Fibroblast of skin of left biceps (primary cell): ENCODE data around the gene DCTN2.
"Not testable (repeated sequence)": the region's sequence is repeated elsewhere in the genome, so short reads cannot be mapped to it uniquely, and the experiment has no call there.

ENCODE experiments used
- DNase-seq, 2 experiments: peaks; one replicate each; pipeline ENCODE4 v3.0.0-alpha.2; 2013; ENCODE audit warnings: low read depth in 2 of 2

Gene DCTN2

DNA sequence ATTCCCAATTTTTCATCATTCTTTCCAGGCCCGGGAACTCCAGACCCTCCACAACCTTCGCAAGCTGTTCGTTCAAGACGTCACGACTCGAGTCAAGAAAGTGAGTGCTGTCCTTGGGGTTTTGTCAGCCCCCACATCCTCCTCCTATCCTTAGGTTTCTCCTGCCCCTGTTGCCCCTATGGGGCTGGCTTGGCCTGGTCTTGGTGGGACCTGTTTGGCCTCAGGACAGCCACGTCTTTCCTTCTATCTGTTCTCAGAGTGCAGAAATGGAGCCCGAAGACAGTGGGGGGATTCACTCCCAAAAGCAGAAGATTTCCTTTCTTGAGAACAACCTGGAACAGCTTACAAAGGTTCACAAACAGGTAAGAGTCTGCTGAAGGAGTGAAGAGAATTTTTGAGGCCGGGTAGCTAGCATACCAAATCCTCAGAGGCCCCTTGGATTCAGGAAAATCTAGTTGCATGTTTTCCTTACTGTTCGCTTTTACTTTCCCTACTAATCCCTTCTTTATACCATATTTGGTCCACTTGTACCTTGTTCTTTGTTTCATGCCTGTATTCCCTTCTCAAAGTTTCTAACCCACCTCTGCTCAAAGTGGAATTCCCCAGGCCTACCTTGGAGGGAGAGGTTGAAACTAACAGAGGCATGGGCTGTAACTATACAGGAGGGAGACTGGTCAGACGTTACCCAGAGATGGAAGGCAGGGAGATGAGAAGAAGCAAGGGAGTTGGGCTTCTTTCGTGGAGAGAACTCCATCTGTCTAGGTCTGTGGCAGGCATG is 31.2 kb upstream of the DCTN2 start:
- no peak for DNase-seq

DNA sequence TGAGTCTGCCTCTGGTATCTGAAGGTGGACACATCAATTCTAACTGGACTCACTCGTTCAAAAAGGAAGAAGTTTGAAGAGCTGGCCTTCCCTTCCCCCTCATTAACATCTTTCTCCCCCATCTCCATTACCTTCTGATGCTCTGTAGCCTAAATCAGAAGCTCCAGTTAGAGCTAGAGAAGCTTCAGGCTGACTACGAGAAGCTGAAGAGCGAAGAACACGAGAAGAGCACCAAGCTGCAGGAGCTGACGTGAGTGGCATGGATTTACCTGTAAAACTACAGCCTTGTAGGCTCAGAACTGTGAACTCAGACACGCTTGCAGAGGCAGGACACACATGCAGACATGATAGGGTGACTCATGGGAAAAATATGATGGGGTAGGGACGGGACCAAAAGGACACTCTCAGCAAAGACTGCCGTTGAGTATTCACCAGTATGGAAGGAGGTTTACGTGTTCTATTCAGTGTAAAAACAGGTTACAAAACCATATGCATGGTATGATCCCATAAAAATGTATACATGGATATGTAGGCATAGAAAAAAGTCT is 29.7 kb upstream of the DCTN2 start:
- no peak for DNase-seq

DNA sequence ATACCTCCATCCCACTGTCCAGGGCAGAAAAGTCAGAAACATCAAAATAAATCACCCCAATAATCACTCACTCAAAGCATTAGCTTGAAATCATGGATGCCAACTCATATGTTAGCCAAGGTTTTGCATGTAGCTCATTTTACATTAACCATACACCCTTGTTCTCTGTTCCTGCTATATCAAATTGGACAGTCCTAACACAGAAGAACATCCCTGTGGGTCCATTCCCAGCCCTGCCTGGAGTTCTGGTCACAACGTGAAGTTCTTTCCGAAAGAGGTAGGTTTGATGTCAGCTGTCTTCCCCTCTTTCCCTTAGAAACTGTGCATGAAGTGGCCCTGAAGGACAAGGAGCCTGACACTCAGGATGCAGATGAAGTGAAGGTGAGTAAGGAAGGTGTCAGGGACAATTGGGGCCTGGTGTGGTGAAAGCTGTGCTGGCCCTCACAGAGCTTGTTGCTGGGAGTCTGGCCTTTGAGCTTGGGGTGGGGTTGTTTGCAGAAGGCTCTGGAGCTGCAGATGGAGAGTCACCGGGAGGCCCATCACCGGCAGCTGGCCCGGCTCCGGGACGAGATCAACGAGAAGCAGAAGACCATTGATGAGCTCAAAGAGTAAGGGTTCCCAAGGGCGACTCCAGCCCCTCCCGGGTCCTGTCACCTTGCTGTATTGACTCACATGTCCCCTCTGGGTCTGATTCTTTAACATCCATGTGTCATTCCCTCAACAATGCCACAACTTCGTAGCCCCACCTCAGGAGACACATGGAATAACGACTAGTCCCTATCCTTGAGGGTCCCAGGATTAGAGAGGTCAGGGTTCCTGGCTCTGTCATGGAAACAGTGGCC is 29.0 kb upstream of the DCTN2 start:
- no peak for DNase-seq

DNA sequence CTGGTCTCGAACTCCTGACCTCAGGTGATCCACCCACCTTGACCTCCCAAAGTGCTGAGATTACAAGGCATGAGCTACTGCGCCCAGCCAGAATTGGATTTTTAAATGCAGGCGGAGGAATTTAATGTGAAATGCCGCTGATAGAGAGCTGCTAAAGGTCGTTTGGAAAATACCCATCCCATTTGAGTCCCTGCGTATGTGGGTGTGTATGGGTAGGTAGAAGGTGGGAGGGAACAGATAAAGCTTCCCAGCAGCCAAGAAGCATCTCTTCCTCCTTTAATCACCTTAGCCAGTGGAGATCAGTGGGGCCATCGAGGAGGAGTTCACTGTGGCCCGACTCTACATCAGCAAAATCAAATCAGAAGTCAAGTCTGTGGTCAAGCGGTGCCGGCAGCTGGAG is 27.8 kb upstream of the DCTN2 start:
- no peak for DNase-seq

DNA sequence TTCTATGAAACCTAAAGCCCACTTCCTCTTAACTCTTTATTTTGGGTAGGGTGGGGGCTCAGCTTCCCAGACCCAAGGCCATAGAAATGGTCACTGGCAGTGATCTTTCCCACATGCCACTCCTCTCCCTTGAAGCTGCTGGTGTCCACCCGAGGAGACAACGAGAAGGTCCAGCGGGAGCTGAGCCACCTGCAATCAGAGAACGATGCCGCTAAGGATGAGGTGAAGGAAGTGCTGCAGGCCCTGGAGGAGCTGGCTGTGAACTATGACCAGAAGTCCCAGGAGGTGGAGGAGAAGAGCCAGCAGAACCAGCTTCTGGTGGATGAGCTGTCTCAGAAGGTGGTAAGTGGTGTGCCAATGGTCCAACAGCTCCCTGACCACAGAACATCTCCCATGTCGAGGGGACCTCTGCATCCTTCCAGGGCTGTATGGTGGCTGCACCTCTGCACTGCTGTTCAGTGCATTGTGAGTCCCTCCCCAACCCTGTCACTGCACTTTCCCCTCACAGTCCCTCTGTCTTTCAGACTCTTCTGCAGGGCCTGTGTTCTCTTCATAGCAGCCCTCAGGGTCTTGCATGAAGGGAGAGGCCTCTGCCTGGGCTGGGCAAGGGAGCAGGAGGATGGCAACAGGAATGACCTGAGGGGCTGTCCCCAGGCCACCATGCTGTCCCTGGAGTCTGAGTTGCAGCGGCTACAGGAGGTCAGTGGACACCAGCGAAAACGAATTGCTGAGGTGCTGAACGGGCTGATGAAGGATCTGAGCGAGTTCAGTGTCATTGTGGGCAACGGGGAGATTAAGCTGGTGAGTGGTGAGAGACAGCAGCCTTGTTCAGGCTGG is 25.2 kb upstream of the DCTN2 start:
- no peak for DNase-seq

DNA sequence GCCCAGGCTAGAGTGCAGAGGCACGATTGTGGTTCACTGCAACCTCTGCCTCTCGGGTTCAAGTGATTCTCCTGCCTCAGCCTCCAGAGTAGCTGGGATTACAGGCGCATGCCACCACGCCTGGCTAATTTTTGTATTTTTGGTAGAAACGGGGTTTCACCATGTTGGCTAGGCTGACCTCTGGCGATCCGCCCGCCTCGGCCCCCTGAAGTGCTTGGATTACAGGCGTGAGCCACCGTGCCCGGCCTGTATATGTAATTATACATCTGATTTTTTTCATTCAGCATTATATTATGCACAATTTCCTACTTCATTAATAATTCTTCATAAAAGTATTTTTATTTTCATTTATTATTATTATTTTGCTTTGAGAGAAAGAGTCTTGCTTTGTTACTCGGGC is 23.4 kb upstream of the DCTN2 start:
- not testable (repeated sequence) for DNase-seq

DNA sequence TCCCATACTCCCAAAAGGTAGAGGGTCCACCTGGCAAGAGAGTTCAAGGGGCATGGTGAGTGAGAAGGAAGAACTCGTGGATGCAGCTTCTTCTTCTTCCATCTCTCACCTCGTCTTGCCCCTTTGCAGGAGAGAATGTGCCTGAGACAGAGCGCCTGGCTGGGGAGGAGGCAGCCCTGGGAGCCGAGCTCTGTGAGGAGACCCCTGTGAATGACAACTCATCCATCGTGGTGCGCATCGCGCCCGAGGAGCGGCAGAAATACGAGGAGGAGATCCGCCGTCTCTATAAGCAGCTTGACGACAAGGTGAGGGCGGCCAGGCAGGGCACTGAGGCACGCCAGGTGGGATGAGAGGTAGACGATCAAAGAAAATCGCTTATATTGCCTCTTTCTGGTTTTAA is 22.9 kb upstream of the DCTN2 start:
- no peak for DNase-seq

DNA sequence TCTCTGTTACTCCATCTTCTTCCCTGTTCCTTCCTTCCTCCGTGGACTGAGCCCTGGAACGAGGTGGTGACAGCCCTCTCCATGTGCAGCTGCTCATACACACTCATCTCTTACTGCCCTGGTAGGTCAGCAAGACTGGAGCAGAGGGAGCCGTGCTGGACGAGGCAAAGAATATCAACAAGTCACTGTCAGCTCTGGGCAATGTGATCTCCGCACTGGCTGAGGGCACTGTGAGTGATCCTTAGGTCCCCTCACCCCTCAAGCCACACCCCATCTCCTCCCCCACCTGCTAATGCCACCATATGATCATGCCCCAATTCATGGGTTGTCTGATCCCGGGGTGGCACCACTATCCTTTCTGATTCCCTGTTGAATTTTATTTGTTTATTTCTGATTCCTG is 21.8 kb upstream of the DCTN2 start:
- no peak for DNase-seq

DNA sequence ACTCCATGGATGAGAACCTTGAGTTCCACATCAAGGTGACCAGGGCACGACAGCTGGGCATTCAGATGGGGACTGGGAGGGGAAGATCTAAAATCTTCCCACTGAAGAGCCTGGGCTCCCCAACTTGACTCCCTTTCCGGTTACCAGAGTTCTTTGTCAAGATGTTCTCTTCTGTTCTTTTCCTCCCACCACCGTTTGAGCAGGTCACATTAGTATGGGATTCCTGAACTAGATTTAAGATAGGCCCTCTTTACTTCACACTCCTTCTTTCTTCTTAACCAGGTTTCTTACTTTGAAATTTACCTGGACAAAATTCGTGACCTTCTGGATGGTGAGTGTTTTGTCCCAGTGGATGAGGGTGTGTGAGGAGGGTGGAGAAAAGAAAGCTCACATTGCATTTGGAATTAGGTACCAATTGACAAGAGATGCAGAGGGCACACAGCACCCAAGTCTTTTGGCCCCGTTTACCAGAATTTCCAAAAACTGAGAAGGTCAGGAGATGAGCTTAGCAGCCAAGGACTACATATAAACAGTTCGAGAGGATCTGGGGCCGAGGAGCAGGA is 17.3 kb upstream of the DCTN2 start:
- no peak for DNase-seq

DNA sequence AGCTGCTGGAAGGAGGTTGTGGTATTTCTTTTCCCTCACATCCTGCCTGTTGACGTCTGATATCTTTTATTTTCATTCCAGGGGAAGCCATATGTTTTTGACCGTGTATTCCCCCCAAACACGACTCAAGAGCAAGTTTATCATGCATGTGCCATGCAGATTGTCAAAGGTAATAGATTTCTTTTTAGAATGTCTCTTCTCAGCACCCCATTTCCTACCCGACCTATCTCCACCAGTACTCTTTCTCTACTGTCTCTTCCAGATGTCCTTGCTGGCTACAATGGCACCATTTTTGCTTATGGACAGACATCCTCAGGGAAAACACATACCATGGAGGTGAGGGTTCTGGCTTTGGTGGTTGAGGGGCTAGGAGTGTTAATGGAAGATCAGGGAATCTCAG is 16.4 kb upstream of the DCTN2 start:
- DNase-seq = no peak

DNA sequence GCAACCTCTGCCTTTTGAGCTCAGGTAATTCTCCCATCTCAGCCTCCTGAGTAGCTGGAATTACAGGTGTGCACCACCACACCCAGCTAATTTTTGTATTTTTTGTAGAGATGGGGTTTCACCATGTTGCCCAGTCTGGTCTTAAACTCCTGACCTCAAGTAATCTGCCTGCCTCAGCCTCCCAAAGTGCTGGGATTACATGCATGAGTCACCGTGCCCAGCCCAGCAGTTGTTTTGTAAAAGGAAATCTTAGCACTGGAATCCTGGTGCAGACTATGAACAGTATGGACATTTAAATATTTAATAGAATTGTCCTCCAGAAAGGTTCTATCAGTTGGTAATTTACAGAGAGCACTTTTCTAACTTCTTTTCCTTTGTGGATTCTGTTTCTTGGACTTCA is 14.1 kb upstream of the DCTN2 start:
- DNase-seq = not testable (repeated sequence)

DNA sequence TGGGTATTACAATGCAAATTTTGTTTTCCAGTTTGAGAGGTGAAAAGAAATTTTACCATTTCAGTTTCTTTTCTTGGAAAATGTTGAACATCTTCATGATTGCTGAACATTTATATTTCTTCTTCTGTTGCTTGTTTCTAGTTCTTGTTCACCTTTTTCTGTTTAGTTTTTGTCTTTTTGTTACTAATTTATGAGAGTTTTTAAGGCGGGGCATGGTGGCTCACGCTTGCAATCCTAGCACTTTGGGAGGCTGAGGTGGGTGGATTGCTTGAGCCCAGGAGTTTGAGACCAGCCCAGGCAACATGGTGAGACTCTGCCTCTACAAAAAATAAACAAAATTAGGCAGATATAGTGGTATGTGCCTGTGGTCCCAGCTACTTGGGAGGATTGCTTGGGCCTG is 13.5 kb upstream of the DCTN2 start:
- no peak for DNase-seq

DNA sequence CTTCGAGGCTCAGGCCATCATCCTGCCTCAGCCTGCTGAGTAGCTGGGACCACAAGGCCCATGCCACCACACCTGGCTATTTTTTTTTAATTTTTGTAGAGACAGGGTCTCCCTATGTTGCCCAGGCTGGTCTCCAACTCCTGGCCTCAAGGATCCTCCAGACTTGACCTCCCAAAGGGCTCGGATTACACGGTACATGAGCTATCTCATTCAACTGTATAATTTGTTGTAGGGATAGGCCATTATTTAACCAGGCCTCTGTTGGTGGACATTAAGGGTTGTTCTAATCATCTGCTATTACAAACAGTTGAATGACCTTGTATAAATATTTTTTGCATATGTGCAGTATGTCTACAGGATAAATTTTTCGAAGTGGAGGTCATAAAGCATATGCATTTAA is 11.9 kb upstream of the DCTN2 start:
- DNase-seq = no peak

DNA sequence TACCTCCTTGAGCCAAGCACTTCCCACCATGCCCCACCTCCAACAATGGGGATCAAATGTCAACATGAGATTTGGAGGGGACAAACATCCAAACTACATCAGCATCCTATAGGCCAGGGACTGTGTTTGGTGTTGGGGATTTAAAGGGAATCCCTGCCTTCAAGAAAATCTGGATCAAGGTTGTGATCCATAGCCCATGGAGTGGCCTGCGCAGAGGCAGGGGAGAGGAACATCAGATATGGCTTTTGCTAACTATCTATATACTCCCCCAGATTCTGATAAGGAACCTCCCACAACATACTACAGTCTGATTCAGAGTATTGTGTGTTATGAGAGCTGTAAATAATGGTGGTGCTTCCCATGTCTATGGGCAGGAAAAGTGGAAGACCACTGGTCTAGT is 7.9 kb upstream of the DCTN2 start:
- no peak for DNase-seq

DNA sequence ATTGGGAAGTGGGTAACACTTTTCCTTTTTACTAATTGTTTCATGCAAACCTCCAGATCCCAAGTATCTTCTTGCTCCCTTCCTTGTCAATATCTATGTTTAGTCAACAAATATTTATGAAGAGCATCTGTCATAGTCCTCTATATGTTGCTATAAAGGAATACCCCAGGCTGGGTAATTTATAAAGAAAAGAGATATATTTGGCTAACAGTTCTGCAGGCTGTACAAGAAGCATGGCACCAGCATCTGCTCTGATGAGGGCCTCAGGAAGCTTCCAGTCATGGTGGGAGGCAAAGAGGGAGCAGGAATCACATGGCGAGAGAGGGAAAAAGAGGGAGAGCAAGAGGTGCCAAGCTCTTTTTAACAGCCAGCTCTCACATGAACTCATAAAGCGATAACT is 7.5 kb upstream of the DCTN2 start:
- no peak for DNase-seq

DNA sequence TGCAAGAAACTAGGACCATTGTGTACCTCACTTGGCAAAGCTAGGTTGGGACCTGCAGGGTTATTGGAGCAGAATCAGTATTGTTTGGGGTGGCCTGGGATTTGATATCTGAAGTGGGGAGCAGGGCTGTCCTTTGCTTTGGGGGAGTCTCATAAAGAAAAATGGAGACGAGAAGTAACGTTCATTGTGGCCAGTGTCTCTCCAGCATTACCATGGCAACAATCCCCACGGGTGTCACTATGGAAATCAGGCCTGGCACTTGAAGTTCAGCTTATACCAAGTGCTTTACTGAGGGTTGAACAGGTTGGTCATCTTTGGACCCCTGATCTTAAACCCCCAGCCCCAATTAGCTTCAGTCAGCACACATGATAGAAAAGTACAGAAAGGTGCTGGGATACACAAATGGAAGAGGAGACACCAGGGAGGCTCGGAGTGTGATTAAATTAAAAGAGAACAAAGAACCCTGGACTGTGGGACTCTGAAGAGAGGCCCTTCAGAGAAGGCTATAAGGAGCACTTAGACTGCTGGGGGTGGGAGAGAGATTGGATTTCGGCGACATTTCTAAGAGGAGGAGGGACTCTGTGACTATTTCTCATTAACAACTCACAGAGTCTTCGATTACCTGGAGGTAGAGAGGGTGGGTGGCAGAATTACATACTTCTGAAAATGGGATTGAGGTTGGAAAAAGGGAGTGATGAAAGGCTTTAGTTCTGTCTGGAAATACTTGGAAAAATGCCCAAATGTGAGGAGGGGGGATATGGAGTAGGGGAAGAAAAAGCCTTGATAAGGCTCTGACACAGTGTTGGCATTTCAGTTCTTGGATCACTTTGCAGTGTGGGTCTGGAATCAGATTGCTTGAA is 6.6 kb upstream of the DCTN2 start:
- no peak for DNase-seq

DNA sequence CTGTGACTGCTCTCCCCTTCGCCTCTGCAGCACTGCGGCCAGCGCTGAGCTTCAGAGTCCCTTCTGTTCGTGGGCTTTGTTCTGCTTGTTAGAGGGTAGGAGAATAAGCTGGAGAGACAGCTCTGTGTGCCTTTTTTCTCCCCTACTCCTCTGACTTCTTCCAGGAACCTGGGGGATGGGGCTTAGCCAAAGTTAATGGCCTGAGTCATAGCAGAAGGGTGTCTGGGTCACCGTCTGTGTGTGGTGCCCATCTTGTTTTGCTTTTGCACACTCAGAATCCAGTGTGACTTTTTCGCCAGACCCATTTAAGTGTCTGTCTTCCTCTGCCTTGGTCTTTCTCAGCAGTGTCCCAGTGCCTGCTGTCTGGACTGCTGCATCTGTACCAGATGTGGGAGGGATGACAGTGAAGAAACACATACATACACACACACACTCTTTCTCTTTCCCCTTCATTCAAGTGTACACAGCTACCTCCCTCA is 5.9 kb upstream of the DCTN2 start:
- no peak for DNase-seq

DNA sequence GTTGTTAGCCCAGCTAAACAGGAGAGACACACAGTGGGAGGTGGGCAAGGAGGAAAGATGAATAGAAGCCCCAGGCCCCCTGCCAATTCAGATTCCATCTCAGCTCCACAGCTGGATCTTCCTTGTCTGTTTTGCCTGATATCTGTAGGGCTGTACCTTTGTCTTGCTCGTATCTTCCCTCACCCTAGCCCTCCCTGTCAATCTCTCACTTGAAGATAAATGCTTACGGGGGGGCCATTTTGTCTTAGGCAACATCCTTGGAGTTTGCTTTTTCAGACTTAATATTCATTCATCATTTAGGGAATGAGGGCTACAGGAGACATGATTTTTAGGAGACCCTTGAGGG is 5.3 kb upstream of the DCTN2 start:
- no peak for DNase-seq

DNA sequence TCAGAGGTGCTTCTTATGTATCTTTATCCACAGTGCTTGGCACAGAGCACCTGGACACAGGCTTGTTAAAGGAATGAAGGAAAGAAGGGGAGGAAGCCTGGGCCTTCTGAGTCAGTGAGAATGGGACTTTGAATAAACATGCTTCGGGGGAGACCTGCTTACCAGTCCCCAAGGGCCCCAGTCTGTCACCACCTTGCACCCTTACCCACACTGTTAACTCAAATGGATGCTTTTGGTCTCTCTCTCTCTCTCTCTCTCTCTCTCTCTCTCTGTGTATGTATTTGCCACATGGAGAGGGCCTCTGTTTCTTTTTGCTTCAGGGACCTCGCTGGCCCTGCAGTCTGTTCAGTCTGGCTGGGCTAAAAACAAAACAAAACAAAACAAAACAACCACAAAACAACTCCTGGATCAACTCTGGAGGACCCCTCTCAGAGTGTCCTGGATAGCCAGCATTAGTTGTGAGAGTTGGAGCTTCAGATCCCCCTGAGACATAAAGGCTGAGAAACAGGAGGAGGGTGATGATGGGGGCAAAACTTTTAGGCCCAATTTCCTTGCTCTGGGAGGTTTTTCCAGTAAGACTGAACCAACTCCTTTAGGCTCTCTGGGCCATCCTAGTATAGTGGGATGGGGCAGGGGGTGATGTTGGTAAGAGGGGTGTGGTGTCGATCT is 4.8 kb upstream of the DCTN2 start:
- no peak for DNase-seq
